Colonic mucosa (tissue), 4 donors: Measurements from ENCODE around the gene ICA1L. TPM values are rescaled to one million over a fixed set of nuclear protein-coding genes. Genes with fewer than 3 reads are reported as not detected.

Experiments used
- DNase-seq: peaks from one replicate; pipeline ENCODE4 v3.0.0-alpha.2; 2020
- H3K27ac ChIP-seq: fragments of 200-600 bp; one replicate; pipeline ENCODE4 v1.8.0; 2021
- H3K27me3 ChIP-seq: fragments of 200-600 bp; one replicate; pipeline ENCODE4 v1.8.0; 2021
- H3K36me3 ChIP-seq: fragments of 200-600 bp; one replicate; pipeline ENCODE4 v1.8.0; 2021
- H3K4me1 ChIP-seq: fragments of 200-600 bp; one replicate; pipeline ENCODE4 v1.8.0; 2021; ENCODE audit warnings: mild to moderate bottlenecking
- H3K4me3 ChIP-seq: fragments of 200-600 bp; one replicate; pipeline ENCODE4 v1.8.0; 2021
- H3K9ac ChIP-seq, 2 donors: one replicate each; pipeline ENCODE4 v1.7.0; 2013; ENCODE audit warnings: control low read depth in 2 of 2, low read depth in 2 of 2, low read length in 2 of 2
- H3K9me3 ChIP-seq: fragments of 200-600 bp; one replicate; pipeline ENCODE4 v1.8.0; 2021
- intact Hi-C: fragments of 100-400 bp; cut with DNase I; formaldehyde crosslinking; loops from one replicate; pipeline ENCODE4 v1.14.1; 2022
- total RNA-seq, 2 donors: library from RNA; stranded (reverse); fragmentation: NEBNext Ultra II Directional in 1 of 2; extraction: Animal tissue kit (Norgen Biotek cat#: 25700) in 1 of 2; gene quantifications; one replicate each; pipeline ENCODE4 v1.2.1, GENCODE V29; 2021
- TF ChIP-seq, protein P1 (sequence below): fragments of 200-600 bp; IDR thresholded peaks from one replicate; pipeline ENCODE4 v1.8.0; 2022; ENCODE audit warnings: antibody characterized with exemption, mild to moderate bottlenecking
- donor health status: healthy.
- donor health status: DM: no; HTN: no; CAD: no.
- donor health status: DM: no; HTN: no; CAD: no.

ICA1L gene
- total RNA-seq, 2 donors from 2014 or later, result 0.54 to 1.8 TPM

DNA sequence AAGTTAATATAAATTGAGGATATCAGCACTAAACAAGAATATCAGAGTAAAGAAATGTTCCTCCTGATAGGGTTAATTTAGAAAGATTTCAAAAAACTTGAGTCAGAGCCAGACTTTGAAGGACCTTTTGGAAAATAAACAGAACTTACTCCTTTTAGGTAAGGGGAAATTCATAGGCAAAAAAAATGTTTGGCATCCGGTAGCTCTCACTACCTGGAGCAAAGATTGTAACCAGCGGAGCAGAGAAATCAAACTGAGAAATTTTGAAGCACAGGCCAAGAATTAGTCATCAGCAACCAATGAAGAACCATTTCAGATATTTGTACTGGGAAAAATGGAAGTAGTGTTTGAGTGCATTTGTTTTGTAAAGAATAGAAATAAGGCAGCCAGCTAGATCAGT lies 113.0 kb downstream of the ICA1L start:
- no peak overlapping the region for H3K4me3 ChIP-seq
- TF ChIP-seq, protein P1, sequence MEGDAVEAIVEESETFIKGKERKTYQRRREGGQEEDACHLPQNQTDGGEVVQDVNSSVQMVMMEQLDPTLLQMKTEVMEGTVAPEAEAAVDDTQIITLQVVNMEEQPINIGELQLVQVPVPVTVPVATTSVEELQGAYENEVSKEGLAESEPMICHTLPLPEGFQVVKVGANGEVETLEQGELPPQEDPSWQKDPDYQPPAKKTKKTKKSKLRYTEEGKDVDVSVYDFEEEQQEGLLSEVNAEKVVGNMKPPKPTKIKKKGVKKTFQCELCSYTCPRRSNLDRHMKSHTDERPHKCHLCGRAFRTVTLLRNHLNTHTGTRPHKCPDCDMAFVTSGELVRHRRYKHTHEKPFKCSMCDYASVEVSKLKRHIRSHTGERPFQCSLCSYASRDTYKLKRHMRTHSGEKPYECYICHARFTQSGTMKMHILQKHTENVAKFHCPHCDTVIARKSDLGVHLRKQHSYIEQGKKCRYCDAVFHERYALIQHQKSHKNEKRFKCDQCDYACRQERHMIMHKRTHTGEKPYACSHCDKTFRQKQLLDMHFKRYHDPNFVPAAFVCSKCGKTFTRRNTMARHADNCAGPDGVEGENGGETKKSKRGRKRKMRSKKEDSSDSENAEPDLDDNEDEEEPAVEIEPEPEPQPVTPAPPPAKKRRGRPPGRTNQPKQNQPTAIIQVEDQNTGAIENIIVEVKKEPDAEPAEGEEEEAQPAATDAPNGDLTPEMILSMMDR, result no peak
- H3K36me3 ChIP-seq, result no peaks in the 10 kb centered on the region
- no peak for DNase-seq
- intact Hi-C loops, result no loop called here
- H3K9ac ChIP-seq, result no peak overlapping the region
- no peaks in the 10 kb centered on the region for H3K9me3 ChIP-seq
- no peaks in the 10 kb centered on the region for H3K4me1 ChIP-seq
- H3K27ac ChIP-seq, result no peak overlapping the region
- H3K27me3 ChIP-seq, result no peaks in the 10 kb centered on the region

DNA sequence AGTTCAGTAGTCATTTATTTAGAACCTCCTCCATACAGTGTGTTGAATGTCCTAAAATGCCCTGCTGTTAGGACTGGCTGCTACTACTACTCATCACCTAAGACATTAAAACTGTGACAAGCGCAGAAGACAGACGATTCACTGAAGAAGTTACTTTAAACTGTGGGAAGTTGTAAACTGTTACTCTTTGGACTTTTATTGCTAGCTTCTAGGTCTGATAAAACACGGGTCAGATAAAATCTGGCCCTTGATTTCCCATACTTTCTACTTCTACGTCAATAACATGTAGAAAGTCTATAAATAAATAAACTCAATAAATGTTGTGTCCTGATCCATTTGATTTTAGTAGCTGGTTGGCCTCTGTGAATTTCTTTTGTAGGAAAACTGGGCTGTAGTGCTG lies 113.4 kb downstream of the ICA1L start:
- intact Hi-C loops, result no loop called here
- Histone ChIP-seq H3K27ac (no peak overlapping the region), H3K27me3 (no peaks in the 10 kb centered on the region), H3K4me3 (no peak overlapping the region), H3K4me1 (no peaks in the 10 kb centered on the region), H3K9me3 (no peaks in the 10 kb centered on the region), H3K9ac (no peak overlapping the region), H3K36me3 (no peaks in the 10 kb centered on the region)
- TF ChIP-seq, protein P1, result no peak
- no peak for DNase-seq

DNA sequence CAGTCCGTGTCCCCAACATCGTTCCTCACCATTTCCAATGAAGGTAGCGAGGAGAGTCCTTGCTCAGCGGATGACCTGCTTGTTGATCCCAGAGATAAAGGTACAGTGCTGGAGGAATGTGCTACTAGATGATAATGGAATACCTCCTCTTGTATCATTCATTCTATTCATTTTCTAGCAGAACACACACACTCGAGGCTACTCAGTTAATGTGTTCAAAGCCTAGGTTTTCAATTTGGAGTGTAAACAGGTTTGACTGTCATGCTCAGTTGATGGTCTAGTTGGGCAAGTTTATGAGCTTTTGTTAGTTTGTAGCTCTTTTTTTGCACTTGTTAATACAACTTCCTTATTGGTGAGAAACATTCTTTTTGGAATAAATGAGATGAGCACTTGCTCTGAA lies 114.2 kb downstream of the ICA1L start:
- DNase-seq, result no peak
- intact Hi-C loops, result no loop called here
- Histone ChIP-seq H3K9ac (no peak overlapping the region), H3K9me3 (no peaks in the 10 kb centered on the region), H3K4me1 (no peaks in the 10 kb centered on the region), H3K4me3 (no peak overlapping the region), H3K36me3 (no peaks in the 10 kb centered on the region), H3K27ac (no peak overlapping the region), H3K27me3 (no peaks in the 10 kb centered on the region)
- TF ChIP-seq, protein P1, result no peak

DNA sequence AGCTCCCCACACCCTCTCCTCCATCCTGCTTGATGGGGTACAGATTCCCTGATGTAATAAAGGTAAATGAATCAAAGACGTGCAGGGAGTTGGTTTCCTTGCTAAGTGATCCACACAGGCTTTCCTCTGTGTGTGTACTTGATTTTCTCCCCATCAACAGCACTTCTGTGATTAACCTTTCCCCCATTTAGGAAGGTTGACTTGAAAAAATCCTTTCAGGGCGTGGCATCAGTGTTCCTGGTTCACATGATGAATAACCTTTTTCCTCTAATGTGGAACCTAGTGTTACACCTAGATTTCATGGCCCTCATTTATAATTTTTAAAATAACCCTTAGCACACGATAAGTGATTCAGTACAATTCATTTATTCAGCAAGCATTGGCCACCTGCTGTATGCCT lies 115.0 kb downstream of the ICA1L start:
- H3K9ac ChIP-seq, result no peak overlapping the region
- DNase-seq, result no peak
- H3K36me3 ChIP-seq, result no peaks in the 10 kb centered on the region
- no peak overlapping the region for H3K4me3 ChIP-seq
- no peak overlapping the region for H3K27ac ChIP-seq
- TF ChIP-seq, protein P1, result no peak
- no peaks in the 10 kb centered on the region for H3K27me3 ChIP-seq
- intact Hi-C loops, result no loop called here
- no peaks in the 10 kb centered on the region for H3K4me1 ChIP-seq
- no peaks in the 10 kb centered on the region for H3K9me3 ChIP-seq

DNA sequence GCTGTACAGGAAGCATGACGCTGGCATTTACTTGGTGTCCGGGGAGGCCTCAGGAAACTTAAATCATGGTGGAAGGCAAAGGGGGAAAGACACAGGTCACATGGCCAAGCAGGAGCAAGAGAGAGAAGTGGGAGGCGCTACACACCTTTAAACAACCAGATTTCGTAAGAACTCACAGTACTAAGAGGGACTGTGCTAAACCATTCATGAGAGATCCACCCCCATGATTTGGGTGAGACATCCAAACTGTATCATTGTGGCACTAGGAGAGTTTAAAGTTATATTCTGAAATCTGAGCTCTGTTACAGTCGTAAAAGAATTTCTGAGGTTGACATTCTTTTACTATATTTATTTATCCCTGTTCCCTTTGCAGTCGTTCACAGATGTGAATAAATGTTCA lies 116.6 kb downstream of the ICA1L start:
- Histone ChIP-seq H3K9me3 (no peaks in the 10 kb centered on the region), H3K4me1 (no peaks in the 10 kb centered on the region), H3K27me3 (no peaks in the 10 kb centered on the region), H3K4me3 (no peak overlapping the region), H3K9ac (no peak overlapping the region), H3K27ac (no peak overlapping the region), H3K36me3 (no peaks in the 10 kb centered on the region)
- TF ChIP-seq, protein P1, result no peak
- DNase-seq, result no peak
- intact Hi-C loops, result no loop called here

DNA sequence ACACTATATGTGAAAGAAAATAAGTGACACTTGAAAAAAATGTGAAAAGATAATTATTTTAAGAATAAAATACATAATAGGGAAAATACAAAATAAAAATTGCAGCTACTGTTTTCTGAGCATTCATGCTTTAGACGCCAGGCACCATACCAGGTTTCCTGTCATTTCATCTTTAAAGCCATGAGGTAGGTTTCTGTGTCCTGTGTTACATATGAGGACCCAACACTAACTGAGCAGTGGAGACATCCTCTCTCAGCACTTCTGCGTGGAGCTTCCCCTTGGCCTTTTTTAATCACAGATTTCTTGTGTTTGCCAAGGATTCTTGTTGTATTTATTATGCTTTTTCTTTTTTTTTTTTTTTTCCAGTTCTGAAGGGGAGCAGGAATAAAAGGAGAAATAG lies 119.5 kb downstream of the ICA1L start:
- DNase-seq, result no peak
- no peak overlapping the region for H3K27ac ChIP-seq
- H3K4me3 ChIP-seq, result no peak overlapping the region
- intact Hi-C loops, result no loop called here
- H3K4me1 ChIP-seq, result no peaks in the 10 kb centered on the region
- no peak overlapping the region for H3K9ac ChIP-seq
- TF ChIP-seq, protein P1, result no peak
- H3K36me3 ChIP-seq, result no peaks in the 10 kb centered on the region
- no peaks in the 10 kb centered on the region for H3K9me3 ChIP-seq
- H3K27me3 ChIP-seq, result no peaks in the 10 kb centered on the region
